Stomach (tissue), 4 donors: ENCODE measurements around the gene PDZRN3.

Experiments
- CTCF ChIP-seq, 7 experiments: fragments of 450-650 bp in 4 of 7; fragments of 200-600 bp in 3 of 7; sonication (generic) in 3 of 7; IDR thresholded peaks; one replicate each; pipeline ENCODE4 v1.5.1; 2016 to 2019; ENCODE audit warnings: antibody characterized with exemption in 7 of 7, control low read depth in 2 of 7, mild to moderate bottlenecking in 1 of 7
- POLR2A ChIP-seq, 4 donors: fragments of 450-650 bp; IDR thresholded peaks; one replicate each; pipeline ENCODE4 v1.6.1; 2016; ENCODE audit warnings: antibody characterized with exemption in 4 of 4, control low read depth in 2 of 4, mild to moderate bottlenecking in 1 of 4, moderate library complexity in 1 of 4

GRCh38 chr3:73418681-73419080, 206.1 kb downstream of the PDZRN3 start:
- TF ChIP-seq CTCF (IDR thresholded peaks at IDR 0.05) = no peak
- TF ChIP-seq POLR2A (IDR thresholded peaks at IDR 0.05) = no peak
